Body of pancreas (tissue), 4 donors: ENCODE results near the gene TRIM3. TPM values are rescaled to one million over a fixed set of nuclear protein-coding genes. Genes with fewer than 3 reads are reported as not detected.

ENCODE experiments used
- ATAC-seq: fragments of 150-250 bp; one replicate; pipeline ENCODE4 v1.9.1; 2016
- DNase-seq, 4 donors: peaks; one replicate each; pipeline ENCODE4 v3.0.0-alpha.2; 2019
- H3K27ac ChIP-seq, 4 donors: fragments of 200-600 bp; sonication (generic); 1 replicate in 3 of 4; 2 replicates in 1 of 4; pipeline versions ENCODE4 v1.5.1 to v1.6.1; 2016 to 2019; ENCODE audit warnings: mild to moderate bottlenecking in 1 of 4, mixed read lengths in 1 of 4, moderate library complexity in 1 of 4
- H3K27me3 ChIP-seq, 2 donors: fragments of 200-600 bp; sonication (generic); one replicate each; pipeline ENCODE4 v1.6.0; 2016; ENCODE audit warnings: mild to moderate bottlenecking in 1 of 2
- H3K36me3 ChIP-seq, 2 donors: fragments of 200-600 bp; sonication (generic); replicated peaks in 1 of 2; 2 replicates each; pipeline ENCODE4 v1.5.1; 2016; ENCODE audit warnings: low read depth in 2 of 2; ENCODE audit not compliant: insufficient read depth in 1 of 2
- H3K4me1 ChIP-seq: fragments of 200-600 bp; sonication (generic); one replicate; pipeline ENCODE4 v1.6.0; 2016
- H3K4me3 ChIP-seq, 2 donors: fragments of 200-600 bp; sonication (generic); 1 replicate in 1 of 2; 2 replicates in 1 of 2; pipeline ENCODE4 v1.5.1; 2016 to 2019
- H3K9me3 ChIP-seq, 3 donors: fragments of 200-600 bp; sonication (generic); 1 replicate in 2 of 3; 2 replicates in 1 of 3; pipeline ENCODE4 v1.5.1; 2016
- POLR2A ChIP-seq, 3 donors: fragments of 450-650 bp; IDR thresholded peaks; one replicate each; pipeline ENCODE4 v1.6.1; 2016; ENCODE audit warnings: antibody characterized with exemption in 3 of 3, mild to moderate bottlenecking in 2 of 3
- WGBS, 2 donors: methylation state at CpG; one replicate each; pipeline ENCODE4 v1.1.5; 2017; 5-methylcytosine and 5-hydroxymethylcytosine counted together
- intact Hi-C: fragments of 100-400 bp; cut with DNase I; formaldehyde crosslinking; loops from one replicate; pipeline ENCODE4 v1.15.1; 2023
- total RNA-seq, 2 donors: library from RNA; depleted of rRNA; stranded (reverse); fragments of >200 nt; gene quantifications; one replicate each; pipeline ENCODE4 v1.1.0, GENCODE V29; 2016
- TF ChIP-seq, protein P1 (sequence below), 7 experiments: fragments of 450-650 bp in 4 of 7; fragments of 200-600 bp in 3 of 7; sonication (generic) in 3 of 7; IDR thresholded peaks; one replicate each; pipeline ENCODE4 v1.5.1; 2016 to 2019; ENCODE audit warnings: antibody characterized with exemption in 7 of 7

Gene TRIM3
- total RNA-seq, 2 donors from 2014 or later = 22.1 to 24.9 TPM

DNA sequence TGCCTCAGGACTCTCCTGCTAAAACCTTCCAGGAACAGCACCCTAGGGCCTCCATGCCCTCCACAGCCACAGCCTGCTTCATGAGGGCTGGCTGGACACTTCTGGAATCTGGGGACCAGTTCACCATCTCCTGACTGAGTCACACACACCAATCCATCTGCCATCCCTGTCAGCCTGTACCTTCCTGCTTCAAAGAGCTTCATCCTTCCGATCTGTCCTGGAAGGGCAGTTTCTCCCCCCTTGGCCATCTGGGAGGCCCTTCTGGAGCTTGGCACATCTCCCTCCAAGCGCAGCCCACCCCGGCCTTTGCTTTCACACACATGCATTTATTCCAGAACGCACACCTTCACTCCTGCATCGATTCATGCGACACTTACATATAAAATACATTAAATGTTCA is 67.9 kb downstream of the TRIM3 start:
- H3K4me3 ChIP-seq = no peak overlapping the region
- no peaks in the 10 kb centered on the region for H3K27me3 ChIP-seq
- no peaks in the 10 kb centered on the region for H3K4me1 ChIP-seq
- intact Hi-C loops = no loop called here
- no peaks in the 10 kb centered on the region for H3K36me3 ChIP-seq
- no peaks in the 10 kb centered on the region for H3K9me3 ChIP-seq
- DNase-seq (no peak), ATAC-seq (no peak)
- TF ChIP-seq POLR2A (IDR thresholded peaks at IDR 0.05) = no peak
- TF ChIP-seq, protein P1, sequence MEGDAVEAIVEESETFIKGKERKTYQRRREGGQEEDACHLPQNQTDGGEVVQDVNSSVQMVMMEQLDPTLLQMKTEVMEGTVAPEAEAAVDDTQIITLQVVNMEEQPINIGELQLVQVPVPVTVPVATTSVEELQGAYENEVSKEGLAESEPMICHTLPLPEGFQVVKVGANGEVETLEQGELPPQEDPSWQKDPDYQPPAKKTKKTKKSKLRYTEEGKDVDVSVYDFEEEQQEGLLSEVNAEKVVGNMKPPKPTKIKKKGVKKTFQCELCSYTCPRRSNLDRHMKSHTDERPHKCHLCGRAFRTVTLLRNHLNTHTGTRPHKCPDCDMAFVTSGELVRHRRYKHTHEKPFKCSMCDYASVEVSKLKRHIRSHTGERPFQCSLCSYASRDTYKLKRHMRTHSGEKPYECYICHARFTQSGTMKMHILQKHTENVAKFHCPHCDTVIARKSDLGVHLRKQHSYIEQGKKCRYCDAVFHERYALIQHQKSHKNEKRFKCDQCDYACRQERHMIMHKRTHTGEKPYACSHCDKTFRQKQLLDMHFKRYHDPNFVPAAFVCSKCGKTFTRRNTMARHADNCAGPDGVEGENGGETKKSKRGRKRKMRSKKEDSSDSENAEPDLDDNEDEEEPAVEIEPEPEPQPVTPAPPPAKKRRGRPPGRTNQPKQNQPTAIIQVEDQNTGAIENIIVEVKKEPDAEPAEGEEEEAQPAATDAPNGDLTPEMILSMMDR (IDR thresholded peaks at IDR 0.05) = no peak
- 89 to 91% methylated on average over 6 of the region's 6 CpGs for WGBS, 2 donors
- H3K27ac ChIP-seq = no peak overlapping the region

DNA sequence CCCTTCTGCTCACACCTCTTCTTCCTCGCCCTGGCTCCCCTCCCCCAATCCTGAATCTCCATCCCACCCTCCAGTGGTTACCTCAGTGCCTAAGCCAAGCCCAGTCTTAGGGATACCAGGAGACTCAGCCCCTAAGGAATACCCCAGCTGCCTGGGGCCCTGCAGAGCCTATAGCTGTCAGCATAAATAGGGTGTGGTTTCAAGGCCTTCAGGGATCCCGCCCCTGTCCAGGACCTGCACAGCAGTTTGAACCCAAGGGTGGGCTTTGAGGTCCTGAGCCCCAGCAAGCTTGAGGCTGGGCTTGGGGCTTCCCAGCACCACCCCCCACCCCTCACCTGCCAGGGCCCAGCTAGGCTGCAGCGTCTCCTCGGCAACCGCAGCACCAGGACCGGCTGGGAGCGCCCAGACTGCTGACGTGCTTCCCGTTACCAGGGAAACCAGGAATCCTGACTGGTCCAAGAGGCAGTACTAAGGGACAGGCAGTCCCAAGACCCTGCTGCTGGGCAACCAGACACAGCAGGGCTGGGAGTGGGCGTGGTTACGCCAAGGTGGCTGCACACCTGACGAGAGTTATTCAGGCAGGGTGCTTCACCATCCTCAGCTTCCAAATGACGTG is 68.6 kb downstream of the TRIM3 start:
- no peaks in the 10 kb centered on the region for H3K36me3 ChIP-seq
- H3K27ac ChIP-seq = peak overlapping the region in 1 of 4 donors; percentile 46
- WGBS, 2 donors = 82 to 84% methylated on average over 5 to 13 of the region's 13 CpGs
- ATAC-seq = peak; percentile 58
- intact Hi-C loops = no loop called here
- no peak overlapping the region for H3K4me3 ChIP-seq
- TF ChIP-seq, protein P1 (IDR thresholded peaks at IDR 0.05) = no peak
- no peak for TF ChIP-seq POLR2A (IDR thresholded peaks at IDR 0.05)
- H3K27me3 ChIP-seq = no peaks in the 10 kb centered on the region
- no peaks in the 10 kb centered on the region for H3K4me1 ChIP-seq
- H3K9me3 ChIP-seq = no peaks in the 10 kb centered on the region
- peak in 3 of 4 donors; percentile 57 to 74 (median 67) for DNase-seq

DNA sequence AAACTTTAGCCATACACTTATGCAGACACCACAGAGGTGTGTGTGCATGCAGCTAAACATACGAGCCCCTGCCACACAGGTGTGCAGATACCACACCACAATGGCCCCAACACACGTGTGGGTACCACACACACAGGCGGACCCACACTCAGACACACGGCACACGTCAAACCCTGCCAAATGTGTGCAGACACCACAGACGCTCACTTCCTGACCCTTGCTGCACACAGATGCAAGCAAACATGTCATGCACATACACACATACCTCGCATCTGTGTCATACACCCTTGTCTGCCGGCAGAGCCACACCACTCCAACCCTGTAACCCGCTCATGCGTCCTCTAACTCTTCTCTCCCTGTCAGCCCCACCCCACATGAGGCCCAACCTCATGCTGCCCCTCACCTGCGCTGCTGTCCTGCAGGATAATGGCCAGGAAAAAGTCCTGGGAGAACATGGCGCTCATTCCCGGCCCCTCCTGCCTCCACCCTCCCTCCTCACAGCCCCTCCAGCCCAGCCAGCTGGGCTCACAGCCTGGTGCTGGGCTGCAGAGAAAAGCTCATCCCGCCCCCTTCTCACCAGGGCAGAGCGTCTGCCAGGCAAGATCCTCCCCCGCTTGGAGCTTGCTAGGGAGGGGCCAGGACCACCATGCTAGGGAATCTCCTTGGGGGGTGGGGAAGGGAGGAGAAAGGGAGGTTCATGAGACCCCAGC is 69.2 kb downstream of the TRIM3 start:
- 77 to 89% methylated on average over 13 to 16 of the region's 16 CpGs for WGBS, 2 donors
- Histone ChIP-seq H3K36me3 (no peaks in the 10 kb centered on the region), H3K4me3 (no peak overlapping the region), H3K4me1 (no peaks in the 10 kb centered on the region), H3K9me3 (no peaks in the 10 kb centered on the region), H3K27me3 (no peaks in the 10 kb centered on the region), H3K27ac (peak overlapping the region in 1 of 4 donors; percentile 46)
- DNase-seq (no peak), ATAC-seq (peak; percentile 30)
- intact Hi-C loops = no loop called here
- no peak for TF ChIP-seq POLR2A (IDR thresholded peaks at IDR 0.05)
- TF ChIP-seq, protein P1 (IDR thresholded peaks at IDR 0.05) = no peak

DNA sequence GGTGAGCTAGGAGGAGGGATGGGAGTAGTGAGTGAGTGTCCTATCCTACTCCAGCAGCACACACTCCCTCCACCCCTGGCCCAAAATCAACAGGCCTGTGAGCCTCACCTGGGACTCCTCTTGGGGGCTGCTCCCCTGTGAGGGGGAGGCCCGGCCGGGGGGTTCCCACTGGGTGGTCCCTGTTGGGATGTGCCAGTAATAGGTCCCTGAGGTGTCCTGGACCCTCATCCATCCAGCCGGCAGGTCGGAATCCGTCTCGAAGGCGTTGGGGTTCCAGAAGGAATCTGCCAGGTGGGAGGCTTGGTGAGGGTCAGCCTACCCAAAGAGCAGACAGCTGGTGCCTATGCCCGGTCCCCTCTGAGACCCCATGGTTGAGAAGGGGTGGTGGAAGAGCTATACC is 70.2 kb downstream of the TRIM3 start:
- ATAC-seq (no peak), DNase-seq (no peak)
- Histone ChIP-seq H3K4me3 (no peak overlapping the region), H3K27ac (no peak overlapping the region), H3K9me3 (no peaks in the 10 kb centered on the region), H3K27me3 (no peaks in the 10 kb centered on the region), H3K4me1 (no peaks in the 10 kb centered on the region), H3K36me3 (no peaks in the 10 kb centered on the region)
- TF ChIP-seq POLR2A (IDR thresholded peaks at IDR 0.05) = no peak
- TF ChIP-seq, protein P1 (IDR thresholded peaks at IDR 0.05) = no peak
- 67 to 76% methylated on average over 2 to 8 of the region's 8 CpGs for WGBS, 2 donors
- intact Hi-C loops = no loop called here
